Esophagus (tissue), 2 donors: Measurements from ENCODE around the gene IQSEC1. TPM values are rescaled to one million over a fixed set of nuclear protein-coding genes. Genes with fewer than 3 reads are reported as not detected.
A peak's percentile ranks its signal among the peaks of the same experiment; 100 is the strongest.

ENCODE experiments used
- H3K27ac ChIP-seq, 2 donors: one replicate each; pipeline ENCODE4 v1.5.1; 2013; ENCODE audit warnings: low read depth in 2 of 2, mild to moderate bottlenecking in 2 of 2, inconsistent platforms in 1 of 2, low read length in 1 of 2, moderate library complexity in 1 of 2
- H3K27me3 ChIP-seq, 2 donors: one replicate each; pipeline ENCODE4 v1.6.1; 2013; ENCODE audit warnings: low read length in 2 of 2, control low read depth in 1 of 2, mild to moderate bottlenecking in 1 of 2; ENCODE audit not compliant: insufficient read depth in 2 of 2, control insufficient read depth in 1 of 2
- H3K36me3 ChIP-seq, 2 donors: one replicate each; pipeline ENCODE4 v1.6.1; 2013; ENCODE audit warnings: low read length in 1 of 2; ENCODE audit not compliant: control insufficient read depth in 2 of 2, insufficient read depth in 2 of 2
- H3K4me1 ChIP-seq, 2 donors: one replicate each; pipeline ENCODE4 v1.6.1; 2013; ENCODE audit warnings: low read length in 1 of 2; ENCODE audit not compliant: control insufficient read depth in 2 of 2, insufficient read depth in 2 of 2
- H3K4me3 ChIP-seq, 2 donors: one replicate each; pipeline ENCODE4 v1.5.1; 2013; ENCODE audit warnings: low read length in 2 of 2, mild to moderate bottlenecking in 2 of 2, low read depth in 1 of 2, moderate library complexity in 1 of 2
- H3K9me3 ChIP-seq, 2 donors: one replicate each; pipeline ENCODE4 v1.6.1; 2013; ENCODE audit warnings: mild to moderate bottlenecking in 2 of 2, low read depth in 1 of 2, low read length in 1 of 2, moderate library complexity in 1 of 2; ENCODE audit not compliant: control insufficient read depth in 2 of 2, insufficient read depth in 1 of 2
- WGBS, 2 donors: extraction: QIAGEN DNeasy Blood & Tissue Kit; methylation state at CpG; one replicate each; pipeline ENCODE4 v1.1.7; 2013; 5-methylcytosine and 5-hydroxymethylcytosine counted together
- polyA plus RNA-seq, 2 donors: library from polyadenylated mRNA; stranded (reverse); fragments of 200-250 nt; gene quantifications; one replicate each; pipeline ENCODE4 v1.2.3, GENCODE V29; 2013
- donor health status: healthy with polysubstance abuse.
- donor health status: Bipolar disorder and iron deficiency.

Gene IQSEC1
- polyA plus RNA-seq, 2 donors = 4.1 to 5.2 TPM

DNA sequence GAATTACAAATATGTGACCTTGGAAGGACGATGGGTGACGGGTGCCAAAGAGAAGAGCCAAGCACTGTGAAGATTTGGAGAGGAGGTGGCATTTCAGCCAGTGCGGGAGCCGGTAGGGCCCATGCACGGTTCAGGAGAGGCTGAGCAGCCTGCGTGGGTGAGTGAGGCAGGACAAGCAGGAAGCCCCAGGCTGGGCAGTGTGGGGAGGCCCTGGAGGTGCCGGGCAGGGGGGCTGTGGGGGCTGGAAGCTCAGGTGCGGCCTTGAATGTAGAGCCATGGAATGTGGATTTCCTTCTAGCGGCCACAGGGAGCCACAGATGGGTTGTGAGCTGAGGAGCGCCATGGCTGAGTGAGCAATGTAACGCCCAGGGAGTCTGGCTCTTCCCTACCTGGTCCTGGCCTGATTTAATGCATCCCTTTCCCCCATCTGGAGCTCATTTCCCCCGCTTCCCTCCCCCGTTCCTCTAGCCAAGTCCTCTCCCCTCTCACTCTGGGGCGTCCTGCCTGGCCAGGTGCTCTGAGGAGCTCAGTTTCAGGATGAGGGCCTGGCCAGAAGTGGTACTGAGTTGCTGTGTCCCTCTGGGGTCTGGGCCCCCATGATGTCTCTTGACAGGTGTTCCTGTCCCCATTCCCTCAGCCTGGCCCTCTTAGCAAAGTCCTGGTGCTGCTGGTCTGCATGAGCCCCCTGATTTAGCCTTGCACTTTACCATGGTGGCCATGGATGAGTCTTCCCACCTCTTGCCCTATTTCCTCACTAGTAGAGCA, 41.8 kb upstream of the IQSEC1 start:
- no peaks in the 10 kb centered on the region for H3K27me3 ChIP-seq
- H3K4me3 ChIP-seq = no peak overlapping the region
- H3K27ac ChIP-seq = no peak overlapping the region
- H3K36me3 ChIP-seq = no peaks in the 10 kb centered on the region
- H3K9me3 ChIP-seq = no peaks in the 10 kb centered on the region
- peaks cover 0 to 3% of the 10 kb centered on the region in 2 donors for H3K4me1 ChIP-seq
- 73 to 74% methylated on average over 14 of the region's 14 CpGs for WGBS, 2 donors

DNA sequence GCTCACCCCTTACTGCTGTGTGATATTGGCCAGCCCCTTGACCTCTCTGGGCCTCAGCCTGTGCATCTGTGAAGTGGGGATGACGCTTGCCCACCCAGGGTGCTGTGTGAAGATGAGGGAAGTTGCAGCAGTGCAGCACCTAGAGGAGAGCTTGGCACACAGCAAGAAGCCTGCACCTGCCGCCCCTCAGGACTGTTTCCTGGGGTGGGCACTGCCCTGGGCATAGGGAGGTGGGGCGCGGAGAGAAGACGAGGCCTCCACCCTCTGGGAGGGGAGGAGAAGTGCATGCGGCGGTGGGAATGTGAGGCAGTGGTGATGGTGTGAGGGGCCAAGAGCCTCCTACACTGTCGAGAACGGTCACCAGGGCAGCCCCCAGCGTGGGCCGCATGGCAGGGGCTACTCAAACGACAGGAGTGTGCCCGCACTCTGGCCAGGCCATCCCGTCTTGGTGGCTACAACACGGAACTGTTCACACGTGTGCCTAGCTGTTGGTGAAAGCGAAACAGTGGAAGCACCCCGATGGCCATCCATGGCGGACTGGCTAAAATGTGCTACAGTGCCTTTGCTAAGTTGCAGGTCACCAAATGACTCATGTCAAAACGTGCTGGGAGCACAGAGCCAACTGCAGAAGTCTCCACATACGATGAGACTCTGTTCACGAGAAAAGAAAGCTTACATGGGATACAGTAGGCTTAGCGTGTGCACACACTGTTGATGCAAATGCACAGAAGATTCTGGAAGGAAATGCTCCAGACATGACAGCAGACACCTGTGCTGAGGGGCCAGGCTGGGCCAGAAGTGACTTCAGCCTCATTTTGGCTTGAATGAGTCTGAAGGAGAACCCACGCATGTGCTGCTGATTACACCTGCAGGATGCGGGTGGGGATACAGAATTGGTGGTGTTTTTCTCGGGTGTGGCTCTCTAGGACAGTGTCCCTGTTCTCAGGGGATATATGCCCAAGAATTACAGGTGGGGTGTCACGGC, 40.4 kb upstream of the IQSEC1 start:
- Histone ChIP-seq H3K27me3 (no peaks in the 10 kb centered on the region), H3K9me3 (no peaks in the 10 kb centered on the region), H3K36me3 (no peaks in the 10 kb centered on the region), H3K27ac (no peak overlapping the region), H3K4me1 (peaks cover 0 to 3% of the 10 kb centered on the region in 2 donors), H3K4me3 (no peak overlapping the region)
- 78 to 82% methylated on average over 26 to 27 of the region's 27 CpGs for WGBS, 2 donors

DNA sequence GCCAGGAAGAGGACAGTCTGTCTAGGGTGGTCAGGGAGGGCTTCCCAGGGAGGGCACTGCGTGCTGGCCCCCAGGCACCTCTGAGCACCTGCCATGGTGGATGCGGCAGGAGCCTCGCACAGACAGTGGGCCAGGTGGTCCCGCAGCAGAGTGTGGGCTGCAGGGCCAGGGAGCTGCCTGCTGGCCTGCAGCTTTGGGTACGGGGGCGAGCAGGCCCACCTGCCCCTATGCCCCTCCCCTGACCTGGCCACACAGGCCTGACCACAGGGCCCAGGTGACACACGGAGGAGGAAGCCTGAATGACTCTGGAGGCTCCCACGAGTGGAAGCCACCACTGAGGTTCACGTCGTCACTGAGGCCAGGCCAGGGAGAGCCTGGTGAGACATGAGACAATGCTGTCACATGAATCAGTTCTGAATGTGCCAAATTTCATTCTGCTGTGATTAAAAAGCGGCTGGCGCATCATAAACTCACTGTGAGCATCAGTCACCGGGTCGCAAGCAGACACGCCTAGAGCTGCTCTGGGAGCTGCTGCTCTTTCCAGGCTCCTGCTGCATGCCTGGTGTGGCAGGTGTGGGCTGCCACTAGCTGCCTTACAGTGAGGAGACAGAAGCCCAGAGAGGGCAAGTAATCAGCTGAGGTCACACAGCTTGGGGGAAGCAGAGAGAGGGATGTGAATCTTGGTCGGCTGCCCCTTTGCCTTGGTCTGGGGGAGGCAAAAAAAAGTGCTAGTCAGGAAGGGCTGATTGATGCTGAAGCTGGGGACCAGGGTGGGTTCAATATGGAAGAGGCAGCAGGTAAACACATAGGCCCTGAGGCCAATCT, 39.5 kb upstream of the IQSEC1 start:
- Histone ChIP-seq H3K4me3 (no peak overlapping the region), H3K27ac (peak overlapping the region in 1 of 2 donors; percentile 53), H3K9me3 (no peaks in the 10 kb centered on the region), H3K27me3 (no peaks in the 10 kb centered on the region), H3K4me1 (peaks cover 0 to 3% of the 10 kb centered on the region in 2 donors), H3K36me3 (no peaks in the 10 kb centered on the region)
- WGBS, 2 donors = 66 to 67% methylated on average over 16 of the region's 16 CpGs

DNA sequence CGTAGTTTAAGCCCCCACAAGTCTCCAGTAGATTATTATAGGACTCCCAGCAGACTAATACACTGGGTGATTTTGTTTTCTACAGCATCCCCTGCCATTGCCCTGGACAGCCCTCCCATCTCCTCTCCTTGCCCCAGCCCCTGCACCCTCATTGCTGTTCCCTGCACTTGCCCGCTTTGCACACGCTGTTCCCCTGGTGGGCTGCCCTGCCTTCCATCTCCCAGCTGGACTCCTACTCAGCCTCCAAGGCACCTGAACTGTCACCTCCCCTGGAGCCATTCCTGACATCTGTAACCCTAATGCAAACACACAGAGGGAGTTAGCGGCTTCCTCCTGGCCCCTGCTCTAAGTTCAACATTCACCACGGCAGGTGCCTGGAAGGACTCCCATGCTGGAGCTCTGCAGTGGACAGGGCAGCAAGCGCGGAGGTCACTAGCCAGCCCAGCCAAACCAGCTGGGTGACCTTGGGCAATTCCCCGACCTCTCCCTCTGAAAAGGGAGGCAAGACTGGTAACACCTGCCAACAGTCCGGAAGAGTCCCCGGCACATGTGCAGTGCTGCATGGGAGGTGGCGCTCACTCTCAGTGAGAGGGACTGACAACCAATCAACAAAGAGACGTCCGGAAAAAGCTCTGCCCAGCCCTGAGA, 38.8 kb upstream of the IQSEC1 start:
- Histone ChIP-seq H3K4me3 (no peak overlapping the region), H3K27me3 (no peaks in the 10 kb centered on the region), H3K36me3 (no peaks in the 10 kb centered on the region), H3K27ac (peak overlapping the region in 1 of 2 donors; percentile 53), H3K9me3 (no peaks in the 10 kb centered on the region), H3K4me1 (peaks cover 0 to 3% of the 10 kb centered on the region in 2 donors)
- WGBS, 2 donors = 56 to 57% methylated on average over 13 of the region's 13 CpGs

DNA sequence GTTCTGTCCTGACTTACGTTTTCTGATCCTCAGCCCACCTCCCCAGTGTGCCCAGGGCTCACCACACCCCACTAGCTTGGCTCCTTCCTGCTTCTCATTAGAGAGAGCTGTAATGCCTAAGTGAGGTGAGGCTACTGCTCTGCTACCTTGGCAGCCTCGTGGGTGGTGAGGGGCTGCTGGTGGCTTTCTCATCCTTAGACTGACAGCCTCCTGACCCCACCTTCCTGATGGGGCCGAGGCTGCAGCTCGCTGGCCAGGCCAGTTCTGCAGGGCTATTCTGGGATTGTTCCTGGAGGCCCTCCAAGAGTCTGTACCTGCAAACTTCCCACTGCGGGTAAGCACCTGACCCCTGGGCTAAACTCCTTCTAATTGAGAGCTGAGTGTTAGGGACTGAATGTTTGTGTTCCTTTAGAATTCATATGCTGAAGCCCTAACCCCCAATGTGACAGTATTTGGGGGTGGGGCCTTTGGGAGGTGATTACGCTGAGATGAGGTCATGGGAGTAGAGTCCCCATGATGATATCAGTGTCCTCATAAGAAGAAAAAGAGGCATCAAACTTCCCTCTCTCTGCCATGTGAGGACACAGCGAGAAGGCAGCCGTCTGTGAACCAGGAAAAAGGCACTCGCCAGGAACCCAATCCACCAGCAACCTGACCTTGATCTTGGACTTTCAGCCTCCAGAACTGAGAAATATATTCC, 38.1 kb upstream of the IQSEC1 start:
- no peaks in the 10 kb centered on the region for H3K36me3 ChIP-seq
- H3K9me3 ChIP-seq = no peaks in the 10 kb centered on the region
- no peak overlapping the region for H3K4me3 ChIP-seq
- peaks cover 0 to 3% of the 10 kb centered on the region in 2 donors for H3K4me1 ChIP-seq
- 47 to 48% methylated on average over 9 of the region's 9 CpGs for WGBS, 2 donors
- peak overlapping the region in 1 of 2 donors; percentile 53 for H3K27ac ChIP-seq
- H3K27me3 ChIP-seq = no peaks in the 10 kb centered on the region

DNA sequence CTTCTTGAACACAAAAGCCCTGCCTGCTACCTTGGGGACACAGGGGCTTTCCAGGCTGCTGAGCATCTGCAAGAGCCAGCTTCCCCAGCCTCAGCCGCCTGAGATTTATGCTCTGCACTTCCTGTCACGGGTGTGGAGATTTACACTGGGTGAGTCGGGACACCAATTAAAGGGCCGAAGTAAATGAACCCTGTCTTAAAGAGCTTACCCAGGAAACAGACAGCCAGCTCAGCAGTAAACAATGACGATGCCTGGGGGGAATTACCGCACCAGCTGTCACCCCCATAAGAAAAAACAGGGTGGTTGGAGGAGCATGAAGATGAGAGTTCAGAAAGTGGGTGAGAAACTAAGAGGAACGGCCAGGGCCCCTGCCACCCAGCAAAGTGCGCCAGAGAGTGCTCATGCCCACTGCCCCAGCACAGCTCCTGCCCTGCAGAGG, 37.5 kb upstream of the IQSEC1 start:
- H3K9me3 ChIP-seq = no peaks in the 10 kb centered on the region
- no peaks in the 10 kb centered on the region for H3K27me3 ChIP-seq
- H3K36me3 ChIP-seq = no peaks in the 10 kb centered on the region
- peak overlapping the region in 1 of 2 donors; percentile 53 for H3K27ac ChIP-seq
- H3K4me1 ChIP-seq = peaks cover 0 to 3% of the 10 kb centered on the region in 2 donors
- 19 to 29% methylated on average over 8 of the region's 8 CpGs for WGBS, 2 donors
- no peak overlapping the region for H3K4me3 ChIP-seq

DNA sequence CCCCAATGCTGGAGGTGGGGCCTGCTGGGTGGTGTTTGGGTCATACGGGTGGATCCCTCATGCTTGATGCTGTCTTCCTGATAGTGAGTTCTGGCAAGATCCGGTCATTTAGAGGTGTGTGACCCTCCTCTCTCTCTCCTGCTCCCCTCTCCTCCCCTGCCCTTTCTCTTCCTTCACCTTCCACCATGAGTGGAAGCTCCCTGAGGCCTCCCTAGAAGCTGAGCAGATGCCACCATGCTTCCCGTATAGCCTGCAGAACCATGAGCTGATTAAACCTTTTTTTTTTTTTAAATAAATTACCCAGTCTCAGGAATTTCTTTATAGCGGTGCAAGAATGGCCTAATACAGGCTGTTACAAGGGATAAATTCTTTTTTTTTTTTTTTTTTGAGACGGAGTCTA, 36.3 kb upstream of the IQSEC1 start:
- 88 to 93% methylated on average over 5 of the region's 5 CpGs for WGBS, 2 donors
- Histone ChIP-seq H3K36me3 (no peaks in the 10 kb centered on the region), H3K27me3 (no peaks in the 10 kb centered on the region), H3K4me3 (no peak overlapping the region), H3K27ac (no peak overlapping the region), H3K9me3 (no peaks in the 10 kb centered on the region), H3K4me1 (peaks cover 0 to 3% of the 10 kb centered on the region in 2 donors)

DNA sequence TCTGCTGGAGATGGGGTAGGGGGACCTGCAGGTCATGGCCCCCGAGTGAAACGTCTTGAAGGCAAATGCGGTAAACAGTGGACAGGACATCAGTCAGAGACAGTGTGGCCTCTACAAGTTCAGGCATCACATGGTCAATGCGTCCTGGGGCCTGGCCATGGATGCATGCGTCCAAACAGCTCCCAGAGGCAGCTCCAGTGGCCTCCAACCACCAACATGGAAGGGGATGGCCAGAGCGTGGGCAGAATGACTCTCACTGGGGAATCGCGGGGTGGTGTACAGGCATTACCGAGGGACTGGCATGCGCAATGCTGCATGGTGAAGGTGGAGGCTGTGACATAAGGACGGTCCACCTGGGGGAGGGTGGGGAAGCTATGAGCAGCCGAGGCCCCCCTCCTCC, 35.6 kb upstream of the IQSEC1 start:
- H3K4me3 ChIP-seq = no peak overlapping the region
- no peaks in the 10 kb centered on the region for H3K36me3 ChIP-seq
- H3K4me1 ChIP-seq = peaks cover 0 to 3% of the 10 kb centered on the region in 2 donors
- H3K9me3 ChIP-seq = no peaks in the 10 kb centered on the region
- H3K27me3 ChIP-seq = no peaks in the 10 kb centered on the region
- no peak overlapping the region for H3K27ac ChIP-seq
- WGBS, 2 donors = 92 to 94% methylated on average over 12 of the region's 12 CpGs
